CD14-positive monocyte (primary cell): ENCODE data around the gene HMX3. TPM values are rescaled to one million over a fixed set of nuclear protein-coding genes. Genes with fewer than 3 reads are reported as not detected.

Source experiments
- DNase-seq, 3 donors: peaks; one replicate each; pipeline ENCODE4 v3.0.0-alpha.2; 2011 to 2022
- H2AFZ ChIP-seq: 2 replicates; pipeline ENCODE4 v1.6.0; 2012; ENCODE audit warnings: mild to moderate bottlenecking, low read depth, low read length, inconsistent platforms; ENCODE audit not compliant: insufficient read depth, poor library complexity, severe bottlenecking
- H3K27ac ChIP-seq, 2 donors: 1 replicate in 1 of 2; 2 replicates in 1 of 2; pipeline ENCODE4 v1.5.1; 2012 to 2013; ENCODE audit warnings: low read length in 2 of 2, control low read depth in 1 of 2, inconsistent platforms in 1 of 2, low read depth in 1 of 2, mild to moderate bottlenecking in 1 of 2
- H3K27me3 ChIP-seq, 2 donors: one replicate each; pipeline versions ENCODE4 v1.6.0 to v1.6.1; 2011 to 2013; ENCODE audit warnings: low read length in 2 of 2; ENCODE audit not compliant: control insufficient read depth in 2 of 2, insufficient read depth in 2 of 2
- H3K36me3 ChIP-seq, 2 donors: replicated peaks in 1 of 2; 1 replicate in 1 of 2; 2 replicates in 1 of 2; pipeline versions ENCODE4 v1.5.1 to v1.6.1; 2012 to 2013; ENCODE audit warnings: low read length in 2 of 2, control low read depth in 1 of 2, inconsistent platforms in 1 of 2, mild to moderate bottlenecking in 1 of 2; ENCODE audit not compliant: insufficient read depth in 2 of 2, control insufficient read depth in 1 of 2
- H3K4me1 ChIP-seq, 2 donors: 1 replicate in 1 of 2; 2 replicates in 1 of 2; pipeline versions ENCODE4 v1.5.1 to v1.6.1; 2012 to 2013; ENCODE audit warnings: low read length in 2 of 2, control low read depth in 1 of 2, inconsistent platforms in 1 of 2, mild to moderate bottlenecking in 1 of 2, moderate library complexity in 1 of 2; ENCODE audit not compliant: insufficient read depth in 2 of 2, control insufficient read depth in 1 of 2
- H3K4me2 ChIP-seq: replicated peaks from 2 replicates; pipeline ENCODE3; 2012; ENCODE audit warnings: low read length, moderate library complexity, mild to moderate bottlenecking; ENCODE audit not compliant: poor library complexity, severe bottlenecking; ENCODE audit errors: extremely low read depth
- H3K4me3 ChIP-seq, 3 experiments: fragments of 200-600 bp in 1 of 3; sonication (generic) in 1 of 3; replicated peaks in 1 of 3; 1 replicate in 2 of 3; 2 replicates in 1 of 3; pipeline ENCODE4 v1.5.1; 2011 to 2013; ENCODE audit warnings: low read length in 3 of 3, mild to moderate bottlenecking in 3 of 3, control low read depth in 2 of 3, low read depth in 2 of 3, inconsistent platforms in 1 of 3, moderate library complexity in 1 of 3
- H3K79me2 ChIP-seq: 2 replicates; pipeline ENCODE4 v1.6.0; 2012; ENCODE audit warnings: mild to moderate bottlenecking, control low read depth, inconsistent platforms, low read length, moderate library complexity; ENCODE audit not compliant: insufficient read depth
- H3K9ac ChIP-seq: 2 replicates; pipeline ENCODE4 v1.6.0; 2017; ENCODE audit warnings: low read length, mild to moderate bottlenecking; ENCODE audit not compliant: insufficient read depth, poor library complexity, severe bottlenecking
- H3K9me3 ChIP-seq, 2 donors: replicated peaks in 1 of 2; 1 replicate in 1 of 2; 2 replicates in 1 of 2; pipeline versions ENCODE4 v1.5.1 to v1.6.1; 2012 to 2013; ENCODE audit warnings: low read length in 2 of 2, control low read depth in 1 of 2; ENCODE audit not compliant: control insufficient read depth in 1 of 2, insufficient read depth in 1 of 2
- H4K20me1 ChIP-seq: 2 replicates; pipeline ENCODE4 v1.6.0; 2012; ENCODE audit warnings: mild to moderate bottlenecking, low read length, control low read depth, moderate library complexity; ENCODE audit not compliant: insufficient read depth
- H3K27ac Mint-ChIP-seq, 7 donors: one replicate each; pipeline ENCODE4 v1.8.0; 2020; ENCODE audit warnings: mild to moderate bottlenecking in 7 of 7, mixed read lengths in 7 of 7, moderate library complexity in 6 of 7, inconsistent platforms in 2 of 7
- H3K27me3 Mint-ChIP-seq, 3 donors: one replicate each; pipeline ENCODE4 v1.8.0; 2021 to 2022; ENCODE audit warnings: low read depth in 3 of 3, mild to moderate bottlenecking in 3 of 3, mixed read lengths in 3 of 3, moderate library complexity in 3 of 3, inconsistent platforms in 1 of 3
- H3K36me3 Mint-ChIP-seq, 2 donors: one replicate each; pipeline ENCODE4 v1.8.0; 2020; ENCODE audit warnings: mixed read lengths in 2 of 2, inconsistent platforms in 1 of 2, mild to moderate bottlenecking in 1 of 2
- H3K4me1 Mint-ChIP-seq: one replicate; pipeline ENCODE4 v1.8.0; 2020; ENCODE audit warnings: mild to moderate bottlenecking, mixed read lengths
- H3K4me3 Mint-ChIP-seq, 2 donors: one replicate each; pipeline ENCODE4 v1.8.0; 2020; ENCODE audit warnings: mild to moderate bottlenecking in 2 of 2, mixed read lengths in 2 of 2, moderate library complexity in 1 of 2
- H3K9me3 Mint-ChIP-seq, 7 donors: one replicate each; pipeline ENCODE4 v1.8.0; 2020 to 2022; ENCODE audit warnings: mixed read lengths in 7 of 7, mild to moderate bottlenecking in 6 of 7, moderate library complexity in 6 of 7, inconsistent platforms in 2 of 7
- WGBS: methylation state at CpG from one replicate; pipeline ENCODE4 v1.1.5; 2013; ENCODE audit warnings: missing lambda C conversion rate; ENCODE audit not compliant: insufficient coverage; 5-methylcytosine and 5-hydroxymethylcytosine counted together
- intact Hi-C, 2 donors: fragments of 100-400 bp; cut with micrococcal nuclease; formaldehyde crosslinking; loops; one replicate each; pipeline versions ENCODE4 v1.15.0 to v1.15.1; 2023
- polyA plus RNA-seq, 3 donors: library from polyadenylated mRNA; depleted of rRNA in 1 of 3; unstranded in 2 of 3; stranded (reverse) in 1 of 3; fragments of 300-500 nt in 2 of 3; fragments of >200 nt in 1 of 3; fragmentation: Illumina TruSeq in 2 of 3; gene quantifications; 1 replicate in 2 of 3; 2 replicates in 1 of 3; pipeline ENCODE4 v1.2.3, GENCODE V29; 2012 to 2021
- TF ChIP-seq, protein P1 (sequence below): fragments of 200-600 bp; IDR thresholded peaks from one replicate; pipeline ENCODE4 v1.8.0; 2022; ENCODE audit warnings: antibody characterized with exemption, mild to moderate bottlenecking

Gene HMX3
- polyA plus RNA-seq, 3 donors = not detected

GRCh38 chr10:123134915-123135414, 805 bp upstream of the HMX3 start:
- Mint-ChIP-seq H3K36me3 (peaks cover 0 to 4% of the 10 kb centered on the region in 2 donors), H3K27ac (no peak overlapping the region), H3K9me3 (peaks cover 0 to 34% (median 12%) of the 10 kb centered on the region in 7 donors), H3K4me1 (peaks cover 38% of the 10 kb centered on the region), H3K4me3 (peak overlapping the region in 1 of 2 donors; percentile 85), H3K27me3 (peaks cover 85 to 98% (median 89%) of the 10 kb centered on the region in 3 donors)
- H2AFZ ChIP-seq = peak overlapping the region; percentile 41
- no peak for DNase-seq
- 4% methylated on average over 41 of the region's 46 CpGs for WGBS
- H4K20me1 ChIP-seq = no peaks in the 10 kb centered on the region
- H3K79me2 ChIP-seq = no peaks in the 10 kb centered on the region
- H3K9ac ChIP-seq = no peak overlapping the region
- H3K4me1 ChIP-seq = peaks cover 7 to 46% of the 10 kb centered on the region in 2 donors
- peak overlapping the region; percentile 67 for H3K4me2 ChIP-seq
- H3K4me3 ChIP-seq = peak overlapping the region in 1 of 3 experiments; percentile 62
- intact Hi-C loops = loop anchor here in 1 of 2 donors (10.0 kb wide), 1 partner anchor 830 kb away; no protein-coding TSS in a partner anchor
- peaks cover 0 to 35% of the 10 kb centered on the region in 2 donors for H3K9me3 ChIP-seq
- no peak overlapping the region for H3K27ac ChIP-seq
- H3K27me3 ChIP-seq = peaks cover 83 to 96% of the 10 kb centered on the region in 2 donors
- no peaks in the 10 kb centered on the region for H3K36me3 ChIP-seq
- TF ChIP-seq, protein P1, sequence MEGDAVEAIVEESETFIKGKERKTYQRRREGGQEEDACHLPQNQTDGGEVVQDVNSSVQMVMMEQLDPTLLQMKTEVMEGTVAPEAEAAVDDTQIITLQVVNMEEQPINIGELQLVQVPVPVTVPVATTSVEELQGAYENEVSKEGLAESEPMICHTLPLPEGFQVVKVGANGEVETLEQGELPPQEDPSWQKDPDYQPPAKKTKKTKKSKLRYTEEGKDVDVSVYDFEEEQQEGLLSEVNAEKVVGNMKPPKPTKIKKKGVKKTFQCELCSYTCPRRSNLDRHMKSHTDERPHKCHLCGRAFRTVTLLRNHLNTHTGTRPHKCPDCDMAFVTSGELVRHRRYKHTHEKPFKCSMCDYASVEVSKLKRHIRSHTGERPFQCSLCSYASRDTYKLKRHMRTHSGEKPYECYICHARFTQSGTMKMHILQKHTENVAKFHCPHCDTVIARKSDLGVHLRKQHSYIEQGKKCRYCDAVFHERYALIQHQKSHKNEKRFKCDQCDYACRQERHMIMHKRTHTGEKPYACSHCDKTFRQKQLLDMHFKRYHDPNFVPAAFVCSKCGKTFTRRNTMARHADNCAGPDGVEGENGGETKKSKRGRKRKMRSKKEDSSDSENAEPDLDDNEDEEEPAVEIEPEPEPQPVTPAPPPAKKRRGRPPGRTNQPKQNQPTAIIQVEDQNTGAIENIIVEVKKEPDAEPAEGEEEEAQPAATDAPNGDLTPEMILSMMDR = no peak

- Histone ChIP-seq H3K79me2 (no peaks in the 10 kb centered on the region), H3K9me3 (peaks cover 0 to 44% of the 10 kb centered on the region in 2 donors), H3K4me1 (peaks cover 7 to 50% of the 10 kb centered on the region in 2 donors), H3K4me2 (peak overlapping the region; percentile 67), H3K4me3 (no peak overlapping the region), H3K9ac (no peak overlapping the region), H3K27ac (no peak overlapping the region), H4K20me1 (no peaks in the 10 kb centered on the region), H3K27me3 (peaks cover 86 to 96% of the 10 kb centered on the region in 2 donors), H2AFZ (no peak overlapping the region), H3K36me3 (no peaks in the 10 kb centered on the region)
- H3K27me3 Mint-ChIP-seq = peaks cover 87 to 98% (median 92%) of the 10 kb centered on the region in 3 donors
- intact Hi-C loops = loop anchor here in 1 of 2 donors (10.0 kb wide), 1 partner anchor 828 kb away; no protein-coding TSS in a partner anchor
- peak overlapping the region in 1 of 2 donors; percentile 91 for H3K4me3 Mint-ChIP-seq
- TF ChIP-seq, protein P1 = no peak
- peaks cover 43% of the 10 kb centered on the region for H3K4me1 Mint-ChIP-seq
- H3K36me3 Mint-ChIP-seq = peaks cover 0 to 5% of the 10 kb centered on the region in 2 donors
- H3K27ac Mint-ChIP-seq = peak overlapping the region in 1 of 7 donors; percentile 23
- DNase-seq = no peak
- WGBS = 3% methylated on average over 49 of the region's 59 CpGs
- peaks cover 0 to 35% (median 14%) of the 10 kb centered on the region in 7 donors for H3K9me3 Mint-ChIP-seq
Measured at GRCh38 chr10:123136221-123136805, 543 bp downstream of the HMX3 start.
